ENCODE data around the gene TTLL3.
"Not testable (repeated sequence)": the region's sequence is repeated elsewhere in the genome, so short reads cannot be mapped to it uniquely, and the experiment has no call there.

TTLL3 gene

DNA sequence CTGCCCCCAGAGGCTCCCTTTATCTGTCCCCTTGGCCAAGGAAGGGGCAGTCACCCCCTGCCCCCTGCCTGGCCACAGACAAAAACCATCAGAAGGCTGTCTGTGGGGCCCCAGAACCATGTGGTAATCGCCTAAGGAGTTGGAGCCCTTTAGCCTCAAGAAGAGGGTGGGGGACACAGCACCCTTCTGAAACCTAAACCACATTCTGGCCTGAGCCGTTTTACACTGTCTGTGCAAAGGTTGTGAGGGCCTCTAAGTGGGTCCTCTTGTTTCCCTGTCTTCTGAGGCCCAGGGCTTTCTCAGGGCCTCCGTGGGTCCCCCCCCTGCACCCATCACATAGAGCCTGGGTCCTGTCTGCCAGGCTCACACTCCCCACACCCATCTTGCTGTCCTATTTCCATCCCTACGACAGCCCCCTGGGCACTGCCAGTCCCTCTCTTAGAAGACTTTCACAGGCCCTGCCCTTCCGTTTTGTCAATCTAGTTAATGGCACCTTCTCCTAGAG, 51.6 kb downstream of the TTLL3 start:
- no peak overlapping the region for H3K4me3 ChIP-seq (replicated peaks; ENCODE audit: low read depth, low read length)
- DNase-seq (ENCODE audit: low read depth), result no peak
- TF ChIP-seq, protein P1, sequence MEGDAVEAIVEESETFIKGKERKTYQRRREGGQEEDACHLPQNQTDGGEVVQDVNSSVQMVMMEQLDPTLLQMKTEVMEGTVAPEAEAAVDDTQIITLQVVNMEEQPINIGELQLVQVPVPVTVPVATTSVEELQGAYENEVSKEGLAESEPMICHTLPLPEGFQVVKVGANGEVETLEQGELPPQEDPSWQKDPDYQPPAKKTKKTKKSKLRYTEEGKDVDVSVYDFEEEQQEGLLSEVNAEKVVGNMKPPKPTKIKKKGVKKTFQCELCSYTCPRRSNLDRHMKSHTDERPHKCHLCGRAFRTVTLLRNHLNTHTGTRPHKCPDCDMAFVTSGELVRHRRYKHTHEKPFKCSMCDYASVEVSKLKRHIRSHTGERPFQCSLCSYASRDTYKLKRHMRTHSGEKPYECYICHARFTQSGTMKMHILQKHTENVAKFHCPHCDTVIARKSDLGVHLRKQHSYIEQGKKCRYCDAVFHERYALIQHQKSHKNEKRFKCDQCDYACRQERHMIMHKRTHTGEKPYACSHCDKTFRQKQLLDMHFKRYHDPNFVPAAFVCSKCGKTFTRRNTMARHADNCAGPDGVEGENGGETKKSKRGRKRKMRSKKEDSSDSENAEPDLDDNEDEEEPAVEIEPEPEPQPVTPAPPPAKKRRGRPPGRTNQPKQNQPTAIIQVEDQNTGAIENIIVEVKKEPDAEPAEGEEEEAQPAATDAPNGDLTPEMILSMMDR (IDR thresholded peaks at IDR 0.05; ENCODE audit: low read length, missing control alignments), result no peak

DNA sequence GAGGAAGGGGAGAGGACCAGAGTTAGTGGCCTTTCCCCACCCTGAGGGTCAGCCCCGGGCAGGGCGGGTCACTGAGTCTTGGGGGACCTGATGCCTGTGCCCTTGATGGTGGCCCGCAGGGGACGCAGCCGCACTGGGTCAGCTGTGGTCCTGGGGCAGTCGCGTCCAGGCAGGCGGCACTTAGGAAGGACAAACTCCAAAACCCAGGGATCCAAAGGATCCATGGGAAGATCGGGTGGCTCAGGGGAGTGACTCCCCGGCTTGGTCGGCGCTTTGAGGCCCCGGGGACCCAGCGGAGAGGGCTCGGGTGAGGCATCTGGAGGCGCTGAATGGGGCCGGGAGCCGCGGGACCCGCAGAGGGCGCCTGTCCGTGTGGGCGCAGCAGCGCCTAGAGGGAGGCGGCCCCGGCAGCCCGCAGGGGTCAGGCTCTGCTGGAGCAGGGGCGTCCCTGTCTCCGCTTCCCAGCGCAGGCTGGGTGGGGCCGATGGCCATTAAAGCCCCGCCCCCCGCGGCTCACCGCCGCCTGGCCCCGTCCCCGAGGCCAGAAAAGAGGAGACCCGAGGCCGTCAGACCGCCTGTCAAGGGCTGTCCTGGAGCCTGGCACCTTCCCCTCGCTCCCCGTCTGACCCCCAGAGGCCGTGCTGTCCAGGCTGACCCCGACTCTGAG, 52.5 kb downstream of the TTLL3 start:
- TF ChIP-seq, protein P1 (IDR thresholded peaks at IDR 0.05; ENCODE audit: low read length, missing control alignments), result peak; percentile 3
- no peak overlapping the region for H3K4me3 ChIP-seq (replicated peaks; ENCODE audit: low read depth, low read length)
- DNase-seq (ENCODE audit: low read depth), result peak; percentile 36

DNA sequence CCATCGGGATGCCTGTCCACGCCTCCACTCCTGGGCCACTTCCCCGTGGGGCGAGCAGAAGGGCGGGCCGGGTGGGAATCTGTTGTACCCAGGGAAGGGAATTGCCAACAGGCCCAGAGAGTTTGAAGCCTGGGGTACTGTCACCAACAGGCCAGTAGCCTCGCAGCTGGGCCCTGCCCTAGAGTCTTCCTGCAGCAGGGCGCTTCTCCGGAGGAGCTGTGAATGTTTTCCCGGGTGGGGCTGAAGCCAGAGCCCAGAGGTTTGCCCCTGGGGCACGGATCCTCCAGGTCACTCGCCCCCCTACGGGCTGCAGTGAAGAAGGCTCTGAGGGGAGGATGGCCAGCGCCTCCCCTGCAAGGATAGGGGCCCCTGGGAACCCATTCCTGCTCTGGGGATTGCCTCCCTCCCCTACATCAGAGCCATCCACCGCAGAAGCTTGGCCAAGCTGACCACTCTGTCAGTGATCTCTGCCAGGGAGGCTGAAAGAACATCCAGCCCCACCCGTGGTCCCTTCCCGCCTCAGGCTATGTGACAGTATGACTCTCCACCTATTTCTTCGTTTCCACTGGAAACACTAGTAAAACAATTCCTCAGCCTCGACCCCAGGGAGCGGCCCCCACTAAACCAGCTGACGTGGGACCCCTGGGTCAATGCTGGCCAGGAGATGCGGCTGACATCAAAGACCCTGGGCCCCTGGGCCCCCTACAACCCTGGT, 53.2 kb downstream of the TTLL3 start:
- no peak for DNase-seq (ENCODE audit: low read depth)
- no peak overlapping the region for H3K4me3 ChIP-seq (replicated peaks; ENCODE audit: low read depth, low read length)
- TF ChIP-seq, protein P1 (IDR thresholded peaks at IDR 0.05; ENCODE audit: low read length, missing control alignments), result no peak

DNA sequence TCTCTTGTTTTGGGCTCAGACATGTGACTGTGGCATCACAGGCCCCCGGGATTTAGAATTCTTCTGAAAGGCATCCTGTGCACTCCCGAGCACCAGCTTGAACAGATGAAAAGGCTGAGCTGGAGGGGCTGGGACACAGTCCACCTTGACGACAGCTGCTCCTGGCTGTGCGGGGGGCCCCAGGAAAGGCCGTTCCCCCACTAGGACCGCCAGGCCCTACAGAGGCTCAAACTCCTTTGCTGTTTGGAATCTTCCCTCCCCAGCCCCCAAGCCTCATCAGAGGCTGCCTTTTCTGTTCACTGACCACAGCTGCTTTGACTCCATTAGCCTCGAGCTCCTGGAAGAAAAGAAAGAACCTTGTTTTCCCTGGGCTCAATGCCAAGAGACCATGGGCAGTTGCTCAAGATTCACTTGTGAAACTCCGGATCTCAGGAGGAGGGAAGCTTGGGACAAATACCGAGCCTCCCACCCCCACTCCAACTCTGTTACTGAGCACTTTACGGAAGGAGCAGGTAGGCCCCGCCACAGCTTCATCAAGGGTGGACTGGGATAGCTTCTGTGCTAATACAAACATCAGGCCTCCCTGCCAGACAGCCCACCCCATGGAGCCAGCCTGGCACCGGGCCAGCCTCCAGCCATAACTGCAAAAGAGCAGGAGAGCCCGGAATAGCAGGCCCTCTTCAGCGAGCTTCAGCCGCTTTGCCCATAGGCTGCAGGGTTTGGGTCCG, 54.3 kb downstream of the TTLL3 start:
- TF ChIP-seq, protein P1 (IDR thresholded peaks at IDR 0.05; ENCODE audit: low read length, missing control alignments), result no peak
- peak; percentile 97 for DNase-seq (ENCODE audit: low read depth)

DNA sequence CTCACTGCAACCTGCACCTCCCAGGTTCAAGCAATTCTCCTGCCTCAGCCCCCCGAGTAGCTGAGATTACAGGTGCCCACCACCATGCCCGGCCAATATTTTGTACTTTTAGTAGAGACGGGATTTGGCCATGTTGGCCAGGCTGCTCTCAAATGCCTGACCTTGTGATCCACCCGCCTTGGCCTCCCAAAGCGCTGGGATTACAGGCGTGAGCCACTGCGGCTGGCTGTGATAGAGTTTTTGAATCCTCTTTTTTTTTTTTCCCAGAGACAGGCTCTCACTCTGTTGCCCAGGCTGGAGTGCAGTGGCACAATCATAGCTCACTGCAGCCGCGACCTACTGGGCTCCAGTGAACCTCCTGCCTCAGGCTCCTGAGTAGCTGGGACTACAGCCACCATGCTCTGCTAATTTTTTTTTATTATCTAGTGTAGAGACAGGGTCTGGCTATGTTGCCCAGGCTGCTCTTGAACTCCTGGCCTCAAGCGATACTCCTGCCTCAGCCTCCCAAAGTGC, 55.1 kb downstream of the TTLL3 start:
- H3K4me3 ChIP-seq (replicated peaks; ENCODE audit: low read depth, low read length); DNase-seq (ENCODE audit: low read depth): not testable (repeated sequence)

More for the DNA sequence above, 54.3 kb downstream of the TTLL3 start:
- peak overlapping the region; percentile 4 for H3K4me3 ChIP-seq (replicated peaks; ENCODE audit: low read depth, low read length)

DNA sequence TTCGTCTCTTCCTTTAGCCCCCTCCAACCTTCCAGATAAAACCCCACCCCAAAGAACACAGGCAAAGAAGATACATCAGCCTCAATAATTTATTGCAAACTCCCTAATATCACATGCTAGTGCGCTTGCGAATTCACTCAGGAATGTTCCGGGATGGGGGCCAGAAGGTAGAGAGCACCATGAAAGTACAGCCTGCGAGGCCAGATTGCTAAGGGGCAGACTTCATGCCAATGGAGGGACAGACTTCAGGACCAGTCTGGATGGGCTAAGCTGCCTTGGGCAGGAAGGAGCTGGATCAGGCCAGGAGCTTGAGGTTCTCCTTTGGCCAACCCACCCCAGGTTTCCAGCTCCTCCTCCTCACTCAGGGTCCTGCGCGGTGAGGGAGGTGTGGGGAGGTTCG, 56.6 kb downstream of the TTLL3 start:
- DNase-seq (ENCODE audit: low read depth), result peak; percentile 57
- H3K4me3 ChIP-seq (replicated peaks; ENCODE audit: low read depth, low read length), result no peak overlapping the region
- TF ChIP-seq, protein P1 (IDR thresholded peaks at IDR 0.05; ENCODE audit: low read length, missing control alignments), result no peak

DNA sequence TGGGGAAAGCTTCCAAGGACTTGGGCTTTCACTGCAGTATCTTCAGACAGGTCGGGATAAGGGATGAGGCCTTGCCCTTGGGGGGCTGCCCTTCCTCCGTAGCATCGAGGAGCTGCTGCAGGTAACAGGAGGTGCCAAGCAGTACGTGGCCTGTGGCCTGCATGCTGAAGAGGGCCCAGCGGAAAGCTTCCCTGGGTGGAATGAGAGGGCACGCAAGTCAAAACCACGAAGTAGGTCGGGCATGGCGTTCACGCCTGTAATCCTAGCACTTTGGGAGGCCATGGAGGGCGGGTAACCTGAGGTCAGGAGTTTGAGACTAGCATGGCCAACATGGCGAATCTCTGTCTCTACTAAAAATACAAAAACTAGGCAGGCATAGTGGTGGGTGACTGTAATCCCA, 57.0 kb downstream of the TTLL3 start:
- no peak for DNase-seq (ENCODE audit: low read depth)
- H3K4me3 ChIP-seq (replicated peaks; ENCODE audit: low read depth, low read length), result no peak overlapping the region
- TF ChIP-seq, protein P1 (IDR thresholded peaks at IDR 0.05; ENCODE audit: low read length, missing control alignments), result no peak
